Liver (tissue), 9 donors: ENCODE results near the gene BRD1. TPM values are rescaled to one million over a fixed set of nuclear protein-coding genes. Genes with fewer than 3 reads are reported as not detected.

Source experiments
- DNase-seq: peaks from one replicate; pipeline ENCODE4 v3.0.0-alpha.2; 2017; ENCODE audit warnings: low spot score
- H3K27ac ChIP-seq, 2 donors: one replicate each; pipeline ENCODE4 v1.7.0; 2013; ENCODE audit warnings: inconsistent platforms in 2 of 2, low read length in 2 of 2, control low read depth in 1 of 2, low read depth in 1 of 2, mild to moderate bottlenecking in 1 of 2
- H3K27me3 ChIP-seq, 4 donors: one replicate each; pipeline versions ENCODE4 v1.6.1 to v1.7.0; 2013; ENCODE audit warnings: low read length in 3 of 4, inconsistent platforms in 1 of 4, mild to moderate bottlenecking in 1 of 4, moderate library complexity in 1 of 4; ENCODE audit not compliant: control insufficient read depth in 4 of 4, insufficient read depth in 4 of 4
- H3K36me3 ChIP-seq, 4 donors: one replicate each; pipeline versions ENCODE4 v1.6.1 to v1.7.0; 2013; ENCODE audit warnings: low read length in 3 of 4, mild to moderate bottlenecking in 3 of 4, low read depth in 1 of 4, moderate library complexity in 1 of 4; ENCODE audit not compliant: control insufficient read depth in 4 of 4, insufficient read depth in 3 of 4
- H3K4me1 ChIP-seq, 4 donors: one replicate each; pipeline versions ENCODE4 v1.6.1 to v1.7.0; 2013; ENCODE audit warnings: low read length in 3 of 4, mild to moderate bottlenecking in 3 of 4, moderate library complexity in 1 of 4; ENCODE audit not compliant: control insufficient read depth in 4 of 4, insufficient read depth in 4 of 4
- H3K4me3 ChIP-seq, 3 donors: one replicate each; pipeline versions ENCODE4 v1.6.1 to v1.7.0; 2013; ENCODE audit warnings: low read length in 3 of 3, control low read depth in 1 of 3, low read depth in 1 of 3, mild to moderate bottlenecking in 1 of 3
- H3K9ac ChIP-seq, 2 donors: one replicate each; pipeline ENCODE4 v1.7.0; 2013; ENCODE audit warnings: low read length in 2 of 2, mild to moderate bottlenecking in 2 of 2, moderate library complexity in 2 of 2, control low read depth in 1 of 2, low read depth in 1 of 2
- H3K9me3 ChIP-seq, 4 donors: one replicate each; pipeline versions ENCODE4 v1.6.1 to v1.7.0; 2013; ENCODE audit warnings: low read length in 3 of 4; ENCODE audit not compliant: control insufficient read depth in 4 of 4
- ATF3 ChIP-seq: IDR thresholded peaks from 2 replicates; pipeline ENCODE4 v1.6.1; 2016; ENCODE audit warnings: antibody characterized with exemption
- CTCF ChIP-seq: fragments of 150-350 bp; IDR thresholded peaks from 2 replicates; pipeline ENCODE4 v1.5.1; 2017; ENCODE audit warnings: improper control_type of control experiment, low read depth, low read length; ENCODE audit not compliant: missing input control
- EGR1 ChIP-seq, 2 donors: IDR thresholded peaks; 2 replicates each; pipeline ENCODE4 v1.6.1; 2016 to 2018; ENCODE audit warnings: antibody characterized with exemption in 2 of 2, low read depth in 2 of 2
- FOXA1 ChIP-seq: IDR thresholded peaks from 2 replicates; pipeline ENCODE4 v1.6.1; 2016; ENCODE audit warnings: antibody characterized with exemption
- FOXA2 ChIP-seq: IDR thresholded peaks from 2 replicates; pipeline ENCODE4 v1.6.1; 2016; ENCODE audit warnings: antibody characterized with exemption
- GABPA ChIP-seq, 2 donors: IDR thresholded peaks in 1 of 2; conservative IDR thresholded peaks in 1 of 2; 2 replicates each; pipeline ENCODE4 v1.6.1; 2016; ENCODE audit warnings: antibody characterized with exemption in 2 of 2, mild to moderate bottlenecking in 1 of 2, moderate library complexity in 1 of 2
- HNF4A ChIP-seq, 2 donors: conservative IDR thresholded peaks; 2 replicates each; pipeline ENCODE4 v1.6.1; 2016; ENCODE audit warnings: antibody characterized with exemption in 2 of 2, mild to moderate bottlenecking in 2 of 2
- HNF4G ChIP-seq: IDR thresholded peaks from 2 replicates; pipeline ENCODE4 v1.6.1; 2016; ENCODE audit warnings: antibody characterized with exemption
- JUND ChIP-seq, 2 donors: IDR thresholded peaks; 2 replicates each; pipeline ENCODE4 v1.6.1; 2016; ENCODE audit warnings: antibody characterized with exemption in 2 of 2
- MAX ChIP-seq: IDR thresholded peaks from 2 replicates; pipeline ENCODE4 v1.6.1; 2016; ENCODE audit warnings: antibody characterized with exemption
- NR2F2 ChIP-seq: IDR thresholded peaks from 2 replicates; pipeline ENCODE4 v1.6.1; 2016; ENCODE audit warnings: antibody characterized with exemption
- RAD21 ChIP-seq, 2 donors: IDR thresholded peaks; 2 replicates each; pipeline ENCODE4 v1.6.1; 2016; ENCODE audit warnings: antibody characterized with exemption in 2 of 2, mild to moderate bottlenecking in 2 of 2
- REST ChIP-seq: IDR thresholded peaks from 2 replicates; pipeline ENCODE4 v1.6.1; 2016; ENCODE audit warnings: antibody characterized with exemption, mild to moderate bottlenecking
- RXRA ChIP-seq, 2 donors: IDR thresholded peaks; 2 replicates each; pipeline ENCODE4 v1.6.1; 2017 to 2018; ENCODE audit warnings: antibody characterized with exemption in 2 of 2, mild to moderate bottlenecking in 1 of 2
- SP1 ChIP-seq: IDR thresholded peaks from 2 replicates; pipeline ENCODE4 v1.6.1; 2018; ENCODE audit warnings: antibody characterized with exemption, mild to moderate bottlenecking
- TAF1 ChIP-seq: conservative IDR thresholded peaks from 2 replicates; pipeline ENCODE4 v1.6.1; 2016; ENCODE audit warnings: antibody characterized with exemption, mild to moderate bottlenecking
- YY1 ChIP-seq: IDR thresholded peaks from 2 replicates; pipeline ENCODE4 v1.6.1; 2016; ENCODE audit warnings: antibody characterized with exemption, mild to moderate bottlenecking
- ZBTB33 ChIP-seq: IDR thresholded peaks from 2 replicates; pipeline ENCODE4 v1.6.1; 2016; ENCODE audit warnings: antibody characterized with exemption
- WGBS: extraction: QIAGEN DNeasy Blood & Tissue Kit; methylation state at CpG from one replicate; pipeline ENCODE4 v1.1.7; 2013; 5-methylcytosine and 5-hydroxymethylcytosine counted together
- polyA plus RNA-seq, 2 donors: library from polyadenylated mRNA; stranded (reverse) in 1 of 2; unstranded in 1 of 2; fragments of 200-250 nt in 1 of 2; fragments of >200 nt in 1 of 2; fragmentation: Nextera tagmentation in 1 of 2; extraction: Ambion mirVana in 1 of 2; gene quantifications; one replicate each; pipeline versions ENCODE4 v1.2.1 to v1.2.3, GENCODE V29; 2013 to 2015
- total RNA-seq, 2 donors: library from RNA; depleted of rRNA; stranded (reverse); fragments of >200 nt; gene quantifications; one replicate each; pipeline ENCODE4 v1.2.3, GENCODE V29; 2014
- donor health status: healthy.
- donor health status: healthy.
- donor health status: healthy.
- donor health status: healthy.
- donor health status: healthy.

BRD1 gene
- total and polyA plus RNA-seq, 4 donors = 3.3 to 20.7 (median 11.6) TPM

GRCh38 chr22:49793871-49794270 lies 33.8 kb downstream of the BRD1 start:
- Histone ChIP-seq H3K27me3 (no peaks in the 10 kb centered on the region), H3K4me1 (peaks cover 7 to 21% (median 14%) of the 10 kb centered on the region in 4 donors), H3K27ac (no peak overlapping the region), H3K9ac (no peak overlapping the region), H3K9me3 (no peaks in the 10 kb centered on the region), H3K36me3 (peaks cover 25 to 66% (median 51%) of the 10 kb centered on the region in 4 donors), H3K4me3 (no peak overlapping the region)
- WGBS = 97% methylated on average over 23 of the region's 23 CpGs
- no peak for DNase-seq
- no peak for TF ChIP-seq NR2F2
- no peak for TF ChIP-seq SP1
- no peak for TF ChIP-seq TAF1
- TF ChIP-seq CTCF = no peak
- no peak for TF ChIP-seq RXRA (IDR thresholded peaks at IDR 0.05)
- no peak for TF ChIP-seq HNF4A (conservative IDR thresholded peaks at IDR 0.05)
- no peak for TF ChIP-seq EGR1 (IDR thresholded peaks at IDR 0.05; ENCODE audit: low read depth in 2 of 2)
- TF ChIP-seq ZBTB33 = no peak
- no peak for TF ChIP-seq RAD21 (IDR thresholded peaks at IDR 0.05)
- TF ChIP-seq REST = no peak
- TF ChIP-seq ATF3 = no peak
- TF ChIP-seq FOXA1 = no peak
- TF ChIP-seq GABPA (IDR thresholded peaks at IDR 0.05 in 1 of 2, conservative IDR thresholded peaks at IDR 0.05 in 1 of 2) = no peak
- TF ChIP-seq FOXA2 = no peak
- no peak for TF ChIP-seq JUND (IDR thresholded peaks at IDR 0.05)
- TF ChIP-seq HNF4G = no peak
- TF ChIP-seq MAX = no peak
- no peak for TF ChIP-seq YY1
